Measurements from ENCODE around the gene CLIP4. TPM values are rescaled to one million over a fixed set of nuclear protein-coding genes. Genes with fewer than 3 reads are reported as not detected.

Gene CLIP4
- total and polyA plus RNA-seq, 9 donors, result 20.7 to 64.7 (median 46.6) TPM

DNA sequence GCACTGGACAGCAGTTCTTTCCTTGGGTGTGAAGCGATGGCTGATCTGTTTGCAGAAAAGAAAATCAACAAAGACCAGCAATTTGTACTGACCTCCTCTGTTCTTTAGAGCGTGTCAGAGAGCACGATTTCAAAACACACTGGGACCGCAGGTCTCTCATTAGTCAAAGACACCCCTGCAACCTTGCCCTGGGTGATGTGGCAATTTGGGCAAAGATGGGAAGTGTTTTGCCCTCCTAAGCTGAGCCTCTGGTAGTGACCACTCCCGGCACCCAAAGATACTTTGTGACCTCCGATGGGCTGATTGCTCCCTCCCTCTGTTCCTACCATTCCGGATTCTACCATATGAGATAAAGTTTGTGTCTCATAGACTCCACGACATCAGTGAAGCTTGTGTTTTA is 18.2 kb upstream of the CLIP4 start:
- 91 to 96% (median 92%) methylated on average over 8 of the region's 8 CpGs for WGBS, 3 donors
- Histone ChIP-seq H3K36me3 (no peaks in the 10 kb centered on the region), H3K27me3 (no peaks in the 10 kb centered on the region), H3K4me3 (no peak overlapping the region), H3K9me3 (no peaks in the 10 kb centered on the region), H3K4me1 (ENCODE audit: insufficient read depth) (no peaks in the 10 kb centered on the region), H3K27ac (no peak overlapping the region)
- intact Hi-C loops (cut with DNase I), result no loop called here
- no peak for DNase-seq
- TF ChIP-seq EP300 (IDR thresholded peaks at IDR 0.05) (no peak), POLR2A (IDR thresholded peaks at IDR 0.05) (no peak)
- TF ChIP-seq, protein P1, sequence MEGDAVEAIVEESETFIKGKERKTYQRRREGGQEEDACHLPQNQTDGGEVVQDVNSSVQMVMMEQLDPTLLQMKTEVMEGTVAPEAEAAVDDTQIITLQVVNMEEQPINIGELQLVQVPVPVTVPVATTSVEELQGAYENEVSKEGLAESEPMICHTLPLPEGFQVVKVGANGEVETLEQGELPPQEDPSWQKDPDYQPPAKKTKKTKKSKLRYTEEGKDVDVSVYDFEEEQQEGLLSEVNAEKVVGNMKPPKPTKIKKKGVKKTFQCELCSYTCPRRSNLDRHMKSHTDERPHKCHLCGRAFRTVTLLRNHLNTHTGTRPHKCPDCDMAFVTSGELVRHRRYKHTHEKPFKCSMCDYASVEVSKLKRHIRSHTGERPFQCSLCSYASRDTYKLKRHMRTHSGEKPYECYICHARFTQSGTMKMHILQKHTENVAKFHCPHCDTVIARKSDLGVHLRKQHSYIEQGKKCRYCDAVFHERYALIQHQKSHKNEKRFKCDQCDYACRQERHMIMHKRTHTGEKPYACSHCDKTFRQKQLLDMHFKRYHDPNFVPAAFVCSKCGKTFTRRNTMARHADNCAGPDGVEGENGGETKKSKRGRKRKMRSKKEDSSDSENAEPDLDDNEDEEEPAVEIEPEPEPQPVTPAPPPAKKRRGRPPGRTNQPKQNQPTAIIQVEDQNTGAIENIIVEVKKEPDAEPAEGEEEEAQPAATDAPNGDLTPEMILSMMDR (IDR thresholded peaks at IDR 0.05), result no peak

DNA sequence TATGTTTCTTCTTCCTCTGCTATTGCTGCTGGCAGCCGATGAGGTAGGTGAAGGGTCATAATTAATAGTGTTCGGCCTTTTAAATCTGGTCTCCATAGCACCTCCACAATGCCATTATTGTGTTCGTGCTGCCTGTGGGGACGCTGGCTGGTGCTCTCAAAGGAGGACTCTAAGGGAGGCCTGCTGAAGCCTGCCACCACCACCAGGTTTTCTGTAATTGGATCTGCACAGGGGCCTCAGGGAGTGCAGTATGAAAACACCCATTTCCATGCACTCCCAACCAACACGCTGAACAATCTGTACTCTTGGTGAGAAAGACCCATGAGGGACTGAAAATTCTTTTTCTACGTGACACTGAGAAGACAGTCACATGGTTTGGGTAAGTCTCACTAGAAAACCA is 17.6 kb upstream of the CLIP4 start:
- no peaks in the 10 kb centered on the region for H3K4me1 ChIP-seq (ENCODE audit: insufficient read depth)
- intact Hi-C loops (cut with DNase I), result no loop called here
- no peaks in the 10 kb centered on the region for H3K36me3 ChIP-seq
- no peaks in the 10 kb centered on the region for H3K9me3 ChIP-seq
- TF ChIP-seq EP300 (IDR thresholded peaks at IDR 0.05) (no peak), POLR2A (IDR thresholded peaks at IDR 0.05) (no peak)
- TF ChIP-seq, protein P1 (IDR thresholded peaks at IDR 0.05), result no peak
- no peak for DNase-seq
- H3K4me3 ChIP-seq, result no peak overlapping the region
- 84 to 89% (median 86%) methylated on average over 6 of the region's 6 CpGs for WGBS, 3 donors
- no peak overlapping the region for H3K27ac ChIP-seq
- no peaks in the 10 kb centered on the region for H3K27me3 ChIP-seq

DNA sequence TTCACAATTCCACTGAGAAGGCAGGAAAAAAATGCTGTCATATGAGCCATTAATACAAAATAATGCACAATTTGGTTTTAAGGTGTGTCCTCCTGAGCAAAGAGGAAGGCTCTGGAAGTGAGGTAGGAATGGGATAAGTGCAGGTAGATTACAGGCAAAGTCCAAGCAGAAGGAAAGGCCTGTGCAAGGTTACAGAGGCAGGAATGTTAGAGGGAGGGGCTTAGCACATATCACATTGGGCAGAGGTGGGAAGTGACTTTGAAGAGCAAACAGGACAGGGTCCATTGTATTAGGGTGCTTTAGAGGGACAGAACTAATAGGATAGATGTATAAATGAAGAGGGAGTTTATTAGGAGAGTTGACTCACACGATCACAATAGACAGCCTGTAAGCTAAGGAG is 14.7 kb upstream of the CLIP4 start:
- H3K36me3 ChIP-seq, result no peaks in the 10 kb centered on the region
- H3K9me3 ChIP-seq, result no peaks in the 10 kb centered on the region
- WGBS, 3 donors, result 83 to 96% (median 84%) methylated on average over 1 of the region's 1 CpG
- no peaks in the 10 kb centered on the region for H3K4me1 ChIP-seq (ENCODE audit: insufficient read depth)
- no peak for DNase-seq
- intact Hi-C loops (cut with DNase I), result no loop called here
- no peak overlapping the region for H3K4me3 ChIP-seq
- no peak overlapping the region for H3K27ac ChIP-seq
- TF ChIP-seq POLR2A (IDR thresholded peaks at IDR 0.05), result no peak
- TF ChIP-seq EP300 (IDR thresholded peaks at IDR 0.05), result no peak
- TF ChIP-seq, protein P1 (IDR thresholded peaks at IDR 0.05), result no peak
- no peaks in the 10 kb centered on the region for H3K27me3 ChIP-seq

DNA sequence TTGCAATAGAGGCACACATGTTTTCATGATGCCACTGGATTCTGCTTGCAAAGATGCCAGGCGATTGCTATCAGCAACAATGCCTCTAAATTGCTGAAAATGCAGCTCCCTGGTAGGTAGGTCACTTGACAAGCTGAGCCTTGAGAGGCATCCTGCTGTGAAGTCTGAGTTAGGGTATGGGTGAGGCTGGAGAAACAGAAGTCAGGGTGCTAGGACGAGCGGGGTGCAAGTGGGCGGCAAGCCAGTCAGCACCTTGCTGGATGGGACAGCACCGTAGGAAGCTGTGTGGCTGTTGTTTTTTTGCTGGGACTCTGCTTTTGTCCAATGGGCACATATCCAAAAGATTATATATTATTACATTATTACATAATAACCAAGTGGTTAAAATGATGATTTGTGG is 10.5 kb upstream of the CLIP4 start:
- no peak overlapping the region for H3K4me3 ChIP-seq
- H3K36me3 ChIP-seq, result no peaks in the 10 kb centered on the region
- WGBS, 3 donors, result 84 to 90% (median 84%) methylated on average over 5 of the region's 5 CpGs
- H3K27ac ChIP-seq, result no peak overlapping the region
- H3K9me3 ChIP-seq, result no peaks in the 10 kb centered on the region
- intact Hi-C loops (cut with DNase I), result no loop called here
- DNase-seq, result no peak
- TF ChIP-seq EP300 (IDR thresholded peaks at IDR 0.05) (no peak), POLR2A (IDR thresholded peaks at IDR 0.05) (no peak)
- TF ChIP-seq, protein P1 (IDR thresholded peaks at IDR 0.05), result no peak
- no peaks in the 10 kb centered on the region for H3K27me3 ChIP-seq
- no peaks in the 10 kb centered on the region for H3K4me1 ChIP-seq (ENCODE audit: insufficient read depth)

DNA sequence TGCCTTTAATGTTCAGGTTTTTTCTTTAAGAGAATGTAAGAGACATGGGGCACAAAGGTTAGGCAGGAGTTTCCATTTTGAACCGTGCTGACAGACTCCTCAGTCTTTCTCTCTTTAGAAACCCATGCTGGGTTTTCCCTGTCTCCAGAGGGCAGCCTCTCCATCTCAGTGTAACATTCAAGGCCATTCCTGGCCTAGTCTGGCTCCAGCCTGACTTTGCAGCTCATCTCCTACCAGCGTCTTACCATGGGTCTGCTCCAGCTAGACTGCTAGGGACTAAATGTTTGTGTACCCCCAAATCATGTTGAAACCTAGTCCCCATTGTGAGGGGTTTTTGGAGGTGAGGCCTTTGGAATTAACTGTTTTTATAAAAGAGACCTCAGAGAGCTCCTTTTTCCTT is 9.8 kb upstream of the CLIP4 start:
- no peak for TF ChIP-seq POLR2A (IDR thresholded peaks at IDR 0.05)
- TF ChIP-seq, protein P1 (IDR thresholded peaks at IDR 0.05), result no peak
- TF ChIP-seq EP300 (IDR thresholded peaks at IDR 0.05), result no peak
- 34 to 48% (median 37%) methylated on average over 2 of the region's 2 CpGs for WGBS, 3 donors
- no peaks in the 10 kb centered on the region for H3K36me3 ChIP-seq
- no peak overlapping the region for H3K27ac ChIP-seq
- H3K4me1 ChIP-seq (ENCODE audit: insufficient read depth), result no peaks in the 10 kb centered on the region
- H3K9me3 ChIP-seq, result no peaks in the 10 kb centered on the region
- no peaks in the 10 kb centered on the region for H3K27me3 ChIP-seq
- no peak for DNase-seq
- no peak overlapping the region for H3K4me3 ChIP-seq
- intact Hi-C loops (cut with DNase I), result no loop called here

Measured in ovary (tissue), 9 donors.